22Rv1 (cell line): Measurements from ENCODE around the gene SCGB1D4.

Experiments
- H3K27ac ChIP-seq: fragments of 450-650 bp; 2 replicates; pipeline ENCODE4 v1.5.1; 2017
- ZFX ChIP-seq: fragments of 450-650 bp; IDR thresholded peaks from 2 replicates; pipeline ENCODE4 v1.6.1; 2017; ENCODE audit warnings: antibody characterized with exemption, borderline replicate concordance
- TF ChIP-seq, protein P1 (sequence below): fragments of 450-650 bp; IDR thresholded peaks from 2 replicates; pipeline ENCODE4 v1.5.1; 2017; ENCODE audit warnings: mild to moderate bottlenecking

The SCGB1D4 gene

GRCh38 chr11:62309991-62310390 is 11.1 kb upstream of the SCGB1D4 start:
- no peak for TF ChIP-seq ZFX
- TF ChIP-seq, protein P1, sequence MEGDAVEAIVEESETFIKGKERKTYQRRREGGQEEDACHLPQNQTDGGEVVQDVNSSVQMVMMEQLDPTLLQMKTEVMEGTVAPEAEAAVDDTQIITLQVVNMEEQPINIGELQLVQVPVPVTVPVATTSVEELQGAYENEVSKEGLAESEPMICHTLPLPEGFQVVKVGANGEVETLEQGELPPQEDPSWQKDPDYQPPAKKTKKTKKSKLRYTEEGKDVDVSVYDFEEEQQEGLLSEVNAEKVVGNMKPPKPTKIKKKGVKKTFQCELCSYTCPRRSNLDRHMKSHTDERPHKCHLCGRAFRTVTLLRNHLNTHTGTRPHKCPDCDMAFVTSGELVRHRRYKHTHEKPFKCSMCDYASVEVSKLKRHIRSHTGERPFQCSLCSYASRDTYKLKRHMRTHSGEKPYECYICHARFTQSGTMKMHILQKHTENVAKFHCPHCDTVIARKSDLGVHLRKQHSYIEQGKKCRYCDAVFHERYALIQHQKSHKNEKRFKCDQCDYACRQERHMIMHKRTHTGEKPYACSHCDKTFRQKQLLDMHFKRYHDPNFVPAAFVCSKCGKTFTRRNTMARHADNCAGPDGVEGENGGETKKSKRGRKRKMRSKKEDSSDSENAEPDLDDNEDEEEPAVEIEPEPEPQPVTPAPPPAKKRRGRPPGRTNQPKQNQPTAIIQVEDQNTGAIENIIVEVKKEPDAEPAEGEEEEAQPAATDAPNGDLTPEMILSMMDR = no peak
- H3K27ac ChIP-seq = no peak overlapping the region

GRCh38 chr11:62307950-62308349 is 9.1 kb upstream of the SCGB1D4 start:
- TF ChIP-seq, protein P1 = no peak
- no peak for TF ChIP-seq ZFX
- H3K27ac ChIP-seq = no peak overlapping the region

GRCh38 chr11:62306227-62306626 is 7.4 kb upstream of the SCGB1D4 start:
- TF ChIP-seq, protein P1 = no peak
- no peak for TF ChIP-seq ZFX
- H3K27ac ChIP-seq = no peak overlapping the region

DNA sequence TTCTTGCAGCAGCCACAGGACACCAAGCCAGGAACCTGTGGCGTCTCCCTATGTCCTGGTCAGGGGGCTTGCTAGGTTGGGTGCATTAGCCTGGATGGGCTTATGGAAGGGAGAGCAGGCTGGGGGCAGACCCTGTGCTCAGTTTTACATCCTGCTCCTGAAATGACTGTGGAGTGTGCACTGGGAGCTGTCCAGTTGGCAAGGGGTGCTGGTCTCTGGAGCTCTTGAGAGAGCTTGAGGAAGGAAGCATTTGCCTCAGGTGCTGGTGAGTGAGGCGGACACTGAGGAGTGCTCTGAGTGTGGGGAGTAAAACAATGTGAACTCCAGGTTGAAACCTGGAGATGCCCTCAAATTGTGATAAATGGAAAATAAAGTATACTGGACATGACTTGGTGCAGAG is 3.4 kb downstream of the SCGB1D4 start:
- TF ChIP-seq ZFX = no peak
- TF ChIP-seq, protein P1 = no peak
- no peak overlapping the region for H3K27ac ChIP-seq

DNA sequence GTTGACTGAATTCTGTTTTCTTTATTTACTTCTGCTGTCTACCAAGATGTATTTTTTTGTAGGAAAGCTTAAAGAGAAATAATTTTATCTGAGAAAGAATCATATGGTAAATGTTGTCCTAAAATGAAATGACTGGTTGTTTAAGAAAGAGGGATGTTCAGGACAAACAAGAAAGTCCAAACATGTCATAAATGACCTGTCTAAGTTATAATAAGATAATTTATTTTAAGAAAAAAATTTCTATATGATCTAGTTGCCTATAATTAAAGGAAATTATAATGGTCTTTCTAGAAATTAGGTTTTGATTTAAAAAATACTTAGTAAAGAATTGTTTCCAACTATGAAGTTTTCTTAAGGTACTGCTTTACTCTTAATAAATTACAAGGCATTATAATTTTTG is 18.4 kb downstream of the SCGB1D4 start:
- no peak overlapping the region for H3K27ac ChIP-seq
- TF ChIP-seq, protein P1 = no peak
- TF ChIP-seq ZFX = no peak

DNA sequence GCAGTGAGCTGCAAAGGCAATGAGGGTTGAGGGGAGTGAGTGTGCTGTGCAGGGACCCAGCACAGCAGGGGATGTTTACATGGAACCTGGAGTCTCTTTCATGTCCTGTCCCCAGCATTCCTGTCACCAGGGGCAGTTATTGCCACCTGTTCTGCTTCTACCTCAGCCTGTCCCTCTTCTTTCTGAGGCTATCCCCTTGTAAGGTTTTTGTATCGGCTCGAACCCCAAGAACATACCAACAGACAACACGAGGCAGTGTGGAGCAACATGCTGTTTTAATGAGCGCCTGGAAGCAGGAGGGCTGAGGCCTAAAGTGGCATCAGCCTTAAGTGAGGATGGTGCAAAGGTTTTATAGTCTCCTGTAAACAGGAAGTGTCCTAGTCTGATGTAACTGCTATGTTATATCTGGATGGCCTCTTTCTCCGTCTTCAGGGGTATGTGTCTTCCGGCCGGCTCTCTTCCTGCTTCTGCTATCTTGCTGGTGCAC is 25.0 kb downstream of the SCGB1D4 start:
- TF ChIP-seq ZFX = no peak
- TF ChIP-seq, protein P1 = no peak

GRCh38 chr11:62273284-62273683 is 25.6 kb downstream of the SCGB1D4 start:
- TF ChIP-seq ZFX = no peak
- TF ChIP-seq, protein P1 = no peak
- H3K27ac ChIP-seq = no peak overlapping the region

More for the DNA sequence above, 25.0 kb downstream of the SCGB1D4 start:
- no peak overlapping the region for H3K27ac ChIP-seq
